HEK293 (cell line): ENCODE results near the gene PSMB1.
A peak's percentile ranks its signal among the peaks of the same experiment; 100 is the strongest.

Experiments used
- CTCF ChIA-PET: fragments of 350-600 bp; formaldehyde crosslinking; extraction: SDS; loops from one replicate; lab custom pipeline; 2021; ENCODE audit warnings: antibody characterized with exemption; lab: Yijun Ruan, JAX
- POLR2A ChIA-PET: fragments of 300-600 bp; formaldehyde crosslinking; extraction: SDS; loops from one replicate; lab custom pipeline; 2020; ENCODE audit warnings: antibody characterized with exemption, inconsistent platforms; lab: Yijun Ruan, JAX
- H3K27ac ChIP-seq: fragments of 200-500 bp; sonication (Bioruptor generic); 2 replicates; pipeline ENCODE4 v1.5.1; 2014; ENCODE audit warnings: low read depth, low read length, control low read depth, inconsistent platforms; ENCODE audit errors: extremely low read depth
- H3K36me3 ChIP-seq, 2 experiments: fragments of 200-500 bp in 1 of 2; sonication (Bioruptor generic) in 1 of 2; 1 replicate in 1 of 2; 2 replicates in 1 of 2; pipeline ENCODE4 v1.5.1; 2014 to 2017; ENCODE audit warnings: inconsistent platforms in 2 of 2, low read length in 2 of 2; ENCODE audit not compliant: control insufficient read depth in 2 of 2, insufficient read depth in 1 of 2
- H3K4me1 ChIP-seq: fragments of 200-500 bp; sonication (Bioruptor generic); 2 replicates; pipeline ENCODE4 v1.5.1; 2014; ENCODE audit warnings: mild to moderate bottlenecking, low read length, inconsistent platforms; ENCODE audit not compliant: control insufficient read depth, insufficient read depth
- H3K4me3 ChIP-seq: 2 replicates; pipeline ENCODE4 v1.5.1; 2011; ENCODE audit warnings: low read depth, mild to moderate bottlenecking, control low read depth, low read length, moderate library complexity
- H3K9me3 ChIP-seq: fragments of 200-500 bp; sonication (Bioruptor generic); 2 replicates; pipeline ENCODE4 v1.5.1; 2014; ENCODE audit warnings: low read depth, low read length, inconsistent platforms; ENCODE audit not compliant: control insufficient read depth, insufficient read depth
- CTCF ChIP-seq: fragments of 450-650 bp; formaldehyde crosslinking; IDR thresholded peaks from 2 replicates; pipeline ENCODE4 v1.5.1; 2016; ENCODE audit warnings: missing biosample characterization, missing genetic modification characterization
- HOXC10 ChIP-seq: sonication (generic); formaldehyde crosslinking; IDR thresholded peaks from 2 replicates; pipeline ENCODE4 v1.8.1; 2023; ENCODE audit warnings: mild to moderate bottlenecking, missing genetic modification reagents
- MEIS1 ChIP-seq: sonication (generic); formaldehyde crosslinking; IDR thresholded peaks from 2 replicates; pipeline ENCODE4 v1.8.1; 2022; ENCODE audit warnings: missing genetic modification reagents, mild to moderate bottlenecking, borderline replicate concordance
- MYNN ChIP-seq: fragments of 450-650 bp; formaldehyde crosslinking; IDR thresholded peaks from 2 replicates; pipeline ENCODE4 v1.5.1; 2016; ENCODE audit warnings: missing biosample characterization, missing genetic modification characterization, borderline replicate concordance
- REPIN1 ChIP-seq: fragments of 450-650 bp; formaldehyde crosslinking; IDR thresholded peaks from 2 replicates; pipeline ENCODE4 v1.5.1; 2017; ENCODE audit warnings: missing biosample characterization, missing genetic modification characterization, low read depth
- SCRT2 ChIP-seq: fragments of 450-650 bp; formaldehyde crosslinking; IDR thresholded peaks from 2 replicates; pipeline ENCODE4 v1.5.1; 2016; ENCODE audit warnings: missing biosample characterization, missing genetic modification characterization
- ZBTB11 ChIP-seq: fragments of 450-650 bp; formaldehyde crosslinking; conservative IDR thresholded peaks from 2 replicates; pipeline ENCODE4 v1.5.1; 2016; ENCODE audit warnings: low read depth, missing biosample characterization, missing genetic modification characterization
- ZBTB17 ChIP-seq: fragments of 450-650 bp; formaldehyde crosslinking; IDR thresholded peaks from 2 replicates; pipeline ENCODE4 v1.5.1; 2016; ENCODE audit warnings: missing biosample characterization, missing genetic modification characterization
- ZIC2 ChIP-seq: fragments of 450-650 bp; formaldehyde crosslinking; IDR thresholded peaks from 2 replicates; pipeline ENCODE4 v1.5.1; 2016; ENCODE audit warnings: missing biosample characterization, missing genetic modification characterization
- ZNF121 ChIP-seq: fragments of 450-650 bp; formaldehyde crosslinking; IDR thresholded peaks from 2 replicates; pipeline ENCODE4 v1.5.1; 2016; ENCODE audit warnings: missing biosample characterization, missing genetic modification characterization
- ZNF211 ChIP-seq: fragments of 450-650 bp; formaldehyde crosslinking; IDR thresholded peaks from 2 replicates; pipeline ENCODE4 v1.5.1; 2016; ENCODE audit warnings: low read depth, missing biosample characterization, missing genetic modification characterization
- ZNF214 ChIP-seq: fragments of 450-650 bp; formaldehyde crosslinking; IDR thresholded peaks from 2 replicates; pipeline ENCODE4 v1.5.1; 2017; ENCODE audit warnings: missing biosample characterization, mild to moderate bottlenecking, missing genetic modification characterization, borderline replicate concordance
- ZNF280D ChIP-seq: fragments of 450-650 bp; formaldehyde crosslinking; IDR thresholded peaks from 2 replicates; pipeline ENCODE4 v1.5.1; 2016; ENCODE audit warnings: missing biosample characterization, missing genetic modification characterization
- ZNF501 ChIP-seq: fragments of 450-650 bp; formaldehyde crosslinking; IDR thresholded peaks from 2 replicates; pipeline ENCODE4 v1.5.1; 2016; ENCODE audit warnings: missing biosample characterization, missing genetic modification characterization
- ZNF571 ChIP-seq: fragments of 450-650 bp; formaldehyde crosslinking; IDR thresholded peaks from 2 replicates; pipeline ENCODE4 v1.5.0; 2017; ENCODE audit warnings: missing biosample characterization, missing genetic modification characterization
- ZNF654 ChIP-seq: fragments of 450-650 bp; formaldehyde crosslinking; IDR thresholded peaks from 2 replicates; pipeline ENCODE4 v1.5.1; 2016; ENCODE audit warnings: low read depth, missing biosample characterization, missing genetic modification characterization
- ZSCAN23 ChIP-seq: fragments of 450-650 bp; formaldehyde crosslinking; IDR thresholded peaks from 2 replicates; pipeline ENCODE4 v1.5.1; 2016; ENCODE audit warnings: missing biosample characterization, missing genetic modification characterization

The PSMB1 gene

GRCh38 chr6:170523256-170524171, 29.6 kb downstream of the PSMB1 start:
- no peaks in the 10 kb centered on the region for H3K36me3 ChIP-seq
- TF ChIP-seq MYNN (tag by site-specific recombination), result no peak
- TF ChIP-seq ZNF211 (tag by site-specific recombination), result no peak
- no peak for TF ChIP-seq HOXC10 (CRISPR knock-in tag)
- TF ChIP-seq ZIC2 (tag by site-specific recombination), result no peak
- no peak for TF ChIP-seq SCRT2
- no peak for TF ChIP-seq ZNF501 (tag by site-specific recombination)
- no peak for TF ChIP-seq ZNF280D
- TF ChIP-seq ZNF571 (tag by site-specific recombination), result no peak
- TF ChIP-seq ZNF121 (tag by site-specific recombination), result no peak
- TF ChIP-seq MEIS1 (CRISPR knock-in tag), result no peak
- TF ChIP-seq ZNF214 (tag by site-specific recombination), result no peak
- no peaks in the 10 kb centered on the region for H3K9me3 ChIP-seq
- no peak overlapping the region for H3K4me3 ChIP-seq
- POLR2A ChIA-PET, result no interaction called here
- H3K4me1 ChIP-seq, result 0 out of 2 replicates have a peak, but pooled peaks cover 3% of the 10 kb centered on the region
- CTCF ChIA-PET, result interaction anchor here (0.6 to 2.2 kb wide), 7 partner anchors 12 to 1566 kb away, joined by 3 to 9 read pairs (median 3); no protein-coding TSS in a partner anchor
- no peak overlapping the region for H3K27ac ChIP-seq

- no peaks in the 10 kb centered on the region for H3K36me3 ChIP-seq
- CTCF ChIA-PET, result interaction anchor here (0.7 to 2.2 kb wide), 6 partner anchors 11 to 1566 kb away, joined by 3 to 9 read pairs (median 4); no protein-coding TSS in a partner anchor
- no peak overlapping the region for H3K4me3 ChIP-seq
- POLR2A ChIA-PET, result no interaction called here
- TF ChIP-seq CTCF (tag by site-specific recombination) (no peak), ZBTB17 (no peak), REPIN1 (tag by site-specific recombination) (no peak), ZNF654 (tag by site-specific recombination) (peak; percentile 23; the same call in 1 of the 2 replicates), ZSCAN23 (tag by site-specific recombination) (no peak), SCRT2 (no peak), ZBTB11 (tag by site-specific recombination) (no peak)
- H3K9me3 ChIP-seq, result no peaks in the 10 kb centered on the region
- H3K4me1 ChIP-seq, result 0 out of 2 replicates have a peak, but pooled peaks cover 3% of the 10 kb centered on the region
- H3K27ac ChIP-seq, result no peak overlapping the region
Observed at GRCh38 chr6:170522565-170523183, 30.4 kb downstream of the PSMB1 start.
